HG02588 (cell line): ENCODE measurements around the gene MEIKIN.
A peak's percentile ranks its signal among the peaks of the same experiment; 100 is the strongest.

Source experiments
- ATAC-seq: cut with Tn5 transposase; IDR thresholded peaks from one replicate; pipeline ENCODE4 v1.9.1; 2021; ENCODE audit warnings: mild to moderate bottlenecking, moderate library complexity; ENCODE audit not compliant: unreplicated experiment

The MEIKIN gene

GRCh38 chr5:131776450-131776849 is 169.0 kb downstream of the MEIKIN start:
- no peak for ATAC-seq

- no peak for ATAC-seq
Measured at GRCh38 chr5:131774652-131775367, 170.7 kb downstream of the MEIKIN start.

- no peak for ATAC-seq
Measured at GRCh38 chr5:131773805-131774204, 171.7 kb downstream of the MEIKIN start.

GRCh38 chr5:131771692-131772091 is 173.8 kb downstream of the MEIKIN start:
- ATAC-seq: no peak

- no peak for ATAC-seq
Measured at GRCh38 chr5:131769961-131770360, 175.5 kb downstream of the MEIKIN start.

- no peak for ATAC-seq
Measured at GRCh38 chr5:131769336-131769735, 176.1 kb downstream of the MEIKIN start.

- ATAC-seq: no peak
Measured at GRCh38 chr5:131767891-131768290, 177.6 kb downstream of the MEIKIN start.

GRCh38 chr5:131766689-131767088 is 178.8 kb downstream of the MEIKIN start:
- no peak for ATAC-seq

GRCh38 chr5:131765261-131765660 is 180.2 kb downstream of the MEIKIN start:
- no peak for ATAC-seq

GRCh38 chr5:131763968-131764367 is 181.5 kb downstream of the MEIKIN start:
- ATAC-seq: no peak

- no peak for ATAC-seq
Measured at GRCh38 chr5:131760793-131761192, 184.7 kb downstream of the MEIKIN start.

- ATAC-seq: no peak
Measured at GRCh38 chr5:131759704-131760103, 185.8 kb downstream of the MEIKIN start.

GRCh38 chr5:131758520-131758900 is 187.0 kb downstream of the MEIKIN start:
- peak; percentile 49 for ATAC-seq

- ATAC-seq: no peak
Measured at GRCh38 chr5:131757830-131758519, 187.5 kb downstream of the MEIKIN start.
